Thyroid gland (tissue), 4 donors: ENCODE results near the gene GPLD1.

ENCODE experiments used
- POLR2A ChIP-seq, 2 donors: fragments of 450-650 bp; IDR thresholded peaks; one replicate each; pipeline ENCODE4 v1.6.1; 2017; ENCODE audit warnings: antibody characterized with exemption in 2 of 2, mild to moderate bottlenecking in 2 of 2, moderate library complexity in 1 of 2
- TF ChIP-seq, protein P1 (sequence below), 6 experiments: fragments of 200-600 bp in 3 of 6; fragments of 450-650 bp in 3 of 6; sonication (generic) in 3 of 6; IDR thresholded peaks; one replicate each; pipeline ENCODE4 v1.5.1; 2016 to 2019; ENCODE audit warnings: antibody characterized with exemption in 6 of 6, mild to moderate bottlenecking in 2 of 6, inconsistent platforms in 1 of 6, moderate library complexity in 1 of 6

DNA sequence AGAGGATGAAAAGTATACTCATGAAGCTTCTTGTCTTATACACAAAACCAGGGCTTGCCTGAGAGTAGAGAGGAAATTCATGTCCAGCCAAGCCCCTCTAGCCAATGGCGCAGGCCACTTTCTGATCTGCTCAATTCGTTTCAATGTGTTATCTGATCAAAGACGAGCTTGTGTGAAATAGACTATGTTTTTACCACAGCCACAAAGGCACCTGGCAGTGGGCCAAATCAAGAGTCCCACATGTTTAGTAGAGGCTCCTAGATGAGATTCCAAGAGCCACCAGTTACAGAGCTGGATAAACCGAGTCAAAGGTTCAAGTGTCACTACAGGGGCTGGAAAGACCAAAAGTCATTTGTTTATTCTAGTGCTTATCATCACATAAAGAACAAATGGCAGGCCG is 34.9 kb downstream of the GPLD1 start:
- TF ChIP-seq, protein P1, sequence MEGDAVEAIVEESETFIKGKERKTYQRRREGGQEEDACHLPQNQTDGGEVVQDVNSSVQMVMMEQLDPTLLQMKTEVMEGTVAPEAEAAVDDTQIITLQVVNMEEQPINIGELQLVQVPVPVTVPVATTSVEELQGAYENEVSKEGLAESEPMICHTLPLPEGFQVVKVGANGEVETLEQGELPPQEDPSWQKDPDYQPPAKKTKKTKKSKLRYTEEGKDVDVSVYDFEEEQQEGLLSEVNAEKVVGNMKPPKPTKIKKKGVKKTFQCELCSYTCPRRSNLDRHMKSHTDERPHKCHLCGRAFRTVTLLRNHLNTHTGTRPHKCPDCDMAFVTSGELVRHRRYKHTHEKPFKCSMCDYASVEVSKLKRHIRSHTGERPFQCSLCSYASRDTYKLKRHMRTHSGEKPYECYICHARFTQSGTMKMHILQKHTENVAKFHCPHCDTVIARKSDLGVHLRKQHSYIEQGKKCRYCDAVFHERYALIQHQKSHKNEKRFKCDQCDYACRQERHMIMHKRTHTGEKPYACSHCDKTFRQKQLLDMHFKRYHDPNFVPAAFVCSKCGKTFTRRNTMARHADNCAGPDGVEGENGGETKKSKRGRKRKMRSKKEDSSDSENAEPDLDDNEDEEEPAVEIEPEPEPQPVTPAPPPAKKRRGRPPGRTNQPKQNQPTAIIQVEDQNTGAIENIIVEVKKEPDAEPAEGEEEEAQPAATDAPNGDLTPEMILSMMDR (IDR thresholded peaks at IDR 0.05) = no peak
- no peak for TF ChIP-seq POLR2A (IDR thresholded peaks at IDR 0.05)
